SH-SY5Y (cell line): ENCODE results near the gene TBX6.

Source experiments
- GATA2 ChIP-seq: IDR thresholded peaks from 2 replicates; pipeline ENCODE4 v1.6.1; 2011; ENCODE audit warnings: mild to moderate bottlenecking, low read depth, low read length
- GATA3 ChIP-seq: IDR thresholded peaks from 2 replicates; pipeline ENCODE4 v1.6.1; 2011; ENCODE audit warnings: low read depth, mild to moderate bottlenecking, low read length, moderate library complexity

GRCh38 chr16:30088832-30089624 lies 2.7 kb downstream of the TBX6 start:
- TF ChIP-seq GATA2 (no peak), GATA3 (no peak)
